Measurements from ENCODE around the gene TMEM123. TPM values are rescaled to one million over a fixed set of nuclear protein-coding genes. Genes with fewer than 3 reads are reported as not detected.

TMEM123 gene
- total and polyA plus RNA-seq, 10 of the 15 experiments (the other 5 are each of a cell fraction or from before 2014, with no cell fraction given): 35.1 to 667 (median 123) TPM

DNA sequence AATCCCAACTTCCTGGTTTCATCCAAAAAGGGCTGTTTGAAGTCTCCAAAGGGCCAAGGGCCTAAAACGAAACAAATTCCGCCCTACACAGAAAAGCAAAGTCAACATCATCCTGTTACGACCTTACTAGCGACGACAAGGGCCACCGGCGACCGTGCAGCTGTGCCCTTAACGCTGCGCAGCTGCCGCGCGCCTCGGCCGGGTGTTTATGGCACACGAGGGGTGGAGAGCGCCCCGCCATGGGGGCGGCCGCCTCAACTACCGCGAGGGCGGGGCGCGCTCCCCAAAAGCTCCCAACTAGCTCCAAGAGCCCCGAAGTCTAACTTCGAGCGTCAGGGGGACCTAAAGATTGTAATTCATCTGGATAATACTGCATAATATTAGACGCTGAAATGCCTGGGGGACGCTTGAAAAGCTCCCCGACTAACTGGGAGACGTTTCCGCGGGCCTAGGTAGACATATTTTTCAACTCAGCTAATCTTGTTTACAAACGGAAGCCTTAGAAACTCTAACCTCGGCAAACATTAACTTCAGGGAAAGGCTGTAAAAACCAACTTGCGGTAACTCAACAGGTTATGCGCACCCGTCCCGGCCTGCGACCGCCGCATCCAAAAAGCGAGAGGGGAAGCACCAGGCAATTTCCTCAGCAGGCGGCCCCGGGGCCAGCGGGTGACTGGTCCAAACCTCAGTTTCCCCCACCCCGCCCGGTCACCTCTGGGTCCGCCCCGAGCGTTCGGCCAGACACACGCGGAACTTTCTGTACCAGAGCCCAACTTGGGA is 694 bp downstream of the TMEM123 start:
- intact Hi-C loops (cut with micrococcal nuclease; ENCODE audit: unreplicated experiment): loop anchor here (2.0 kb wide), 3 partner anchors 43 to 105 kb away; partner anchors contain the start of gene BIRC2
- in situ Hi-C loops (cut with MboI): no loop called here
- DNase-seq (ENCODE audit: low read depth, low spot score) (no peak), ATAC-seq (peak; percentile 75), FAIRE-seq (no peak)
- 1% methylated on average over 51 of the region's 55 CpGs for WGBS (ENCODE audit: insufficient coverage, insufficient replicate concordance, low lambda C conversion rate, missing lambda C conversion rate)
- no peaks in the 10 kb centered on the region for H4K20me1 ChIP-seq (ENCODE audit: control insufficient read depth, insufficient read depth)
- ChIA-PET CTCF (interaction anchor here (0.6 to 7.4 kb wide), 18 partner anchors 16 to 162 kb away, joined by 3 to 95 read pairs (median 4); no protein-coding TSS in a partner anchor), SMC1A (ENCODE audit: uncharacterized antibody, unreplicated experiment) (interaction anchor here (0.7 to 2.8 kb wide), 21 partner anchors 19 to 215 kb away, joined by 3 to 20 read pairs (median 4); no protein-coding TSS in a partner anchor), RAD21 (ENCODE audit: unreplicated experiment) (interaction anchor here (0.8 to 3.9 kb wide), 25 partner anchors 21 to 161 kb away, joined by 3 to 45 read pairs (median 5); no protein-coding TSS in a partner anchor), POLR2A (interaction anchor here (0.6 to 1.1 kb wide), 6 partner anchors 22 to 142 kb away, joined by 3 to 6 read pairs (median 4); no protein-coding TSS in a partner anchor)
- H3K27ac ChIP-seq (ENCODE audit: control insufficient read depth, insufficient read depth): peak overlapping the region; percentile 79
- peak overlapping the region; percentile 42 for H2AFZ ChIP-seq (ENCODE audit: control insufficient read depth, low read depth, low read length)
- peaks cover 17% of the 10 kb centered on the region; the same call in 1 of the 2 replicates for H3K4me1 ChIP-seq (ENCODE audit: control insufficient read depth, insufficient read depth, low read length)
- H3K4me3 ChIP-seq: peak overlapping the region; percentile 75
- peak overlapping the region; percentile 86 for H3K9ac ChIP-seq (ENCODE audit: control insufficient read depth, insufficient read depth, low read length)
- peak overlapping the region; percentile 79 for H3K4me2 ChIP-seq (ENCODE audit: control insufficient read depth, insufficient read depth)
- no peaks in the 10 kb centered on the region for H3K9me3 ChIP-seq (replicated peaks; ENCODE audit: control insufficient read depth, insufficient read depth, low read length)
- H3K27me3 ChIP-seq (replicated peaks in 1 of 2; ENCODE audit: control insufficient read depth in 2 of 2, insufficient read depth in 2 of 2, low read length in 1 of 2): no peaks in the 10 kb centered on the region
- peaks cover 53% of the 10 kb centered on the region for H3K79me2 ChIP-seq (ENCODE audit: control insufficient read depth, insufficient read depth, low read length)
- H3K36me3 ChIP-seq (ENCODE audit: control insufficient read depth in 2 of 2, insufficient read depth in 2 of 2, low read length in 1 of 2): no peaks in the 10 kb centered on the region; a peak in 2 of 4 replicates
- BruUV-seq (replicated peaks): no TSS peak
- TF ChIP-seq NFYA (IDR thresholded peaks at IDR 0.05; ENCODE audit: borderline replicate concordance, low read depth, low read length) (no peak), GABPA (IDR thresholded peaks at IDR 0.05; ENCODE audit: low read depth) (no peak), ZBTB11 (CRISPR knock-in tag; IDR thresholded peaks at IDR 0.05) (no peak), RCOR1 (conservative IDR thresholded peaks at IDR 0.05; ENCODE audit: low read depth, low read length) (peak; percentile 77; the same call in 1 of the 2 replicates), ZNF687 (IDR thresholded peaks at IDR 0.05) (peak; percentile 26; the same call in 1 of the 2 replicates), EGR1 (IDR thresholded peaks at IDR 0.05; ENCODE audit: borderline replicate concordance in 1 of 2, low read depth in 2 of 2, low read length in 2 of 2) (peak in 1 of 2 experiments; percentile 40; a peak in 1 of 3 replicates), TCF3 (IDR thresholded peaks at IDR 0.05; ENCODE audit: borderline replicate concordance, insufficient read depth, low read depth, low read length) (peak; percentile 93), CHD1 (IDR thresholded peaks at IDR 0.05; ENCODE audit: low read depth, low read length) (peak; percentile 84; the same call in 1 of the 2 replicates), PBX3 (IDR thresholded peaks at IDR 0.05; ENCODE audit: insufficient replicate concordance, low read depth, low read length) (no peak), IRF4 (IDR thresholded peaks at IDR 0.05; ENCODE audit: low read depth, low read length) (no peak), CREB1 (IDR thresholded peaks at IDR 0.05; ENCODE audit: low read depth) (peak; percentile 59; the same call in 1 of the 2 replicates), BHLHE40 (IDR thresholded peaks at IDR 0.05; ENCODE audit: borderline replicate concordance in 1 of 2, low read depth in 2 of 2, low read length in 1 of 2) (peak; percentile 83 to 92; a peak in 3 of 4 replicates)

Measured in GM12878 (cell line).